AG04450 (cell line): ENCODE results near the gene COA3. TPM values are rescaled to one million over a fixed set of nuclear protein-coding genes. Genes with fewer than 3 reads are reported as not detected.
A peak's percentile ranks its signal among the peaks of the same experiment; 100 is the strongest.

Source experiments
- CTCF ChIA-PET: fragments of 300-600, 350-600 bp; formaldehyde crosslinking; extraction: SDS; loops from one replicate; lab custom pipeline; 2022; ENCODE audit warnings: antibody characterized with exemption, inconsistent platforms; lab: Charles Lee
- POLR2A ChIA-PET: fragments of 350-600 bp; formaldehyde crosslinking; extraction: SDS; loops from one replicate; lab custom pipeline; 2021; ENCODE audit warnings: antibody characterized with exemption, inconsistent platforms; lab: Yijun Ruan, JAX
- DNase-seq: peaks from one replicate; pipeline ENCODE4 v3.0.0-alpha.2; 2011; ENCODE audit warnings: low read depth, low spot score
- H3K27ac ChIP-seq: one replicate; pipeline ENCODE4 v1.5.1; 2012; ENCODE audit warnings: low read depth, low read length, control low read depth
- H3K27me3 ChIP-seq: one replicate; pipeline ENCODE4 v1.6.0; 2012; ENCODE audit warnings: low read length; ENCODE audit not compliant: control insufficient read depth, insufficient read depth
- H3K4me3 ChIP-seq: 2 replicates; pipeline ENCODE4 v1.5.1; 2011; ENCODE audit warnings: mild to moderate bottlenecking, low read depth, low read length, control low read depth
- H3K9me3 ChIP-seq: 2 replicates; pipeline ENCODE4 v1.5.1; 2012; ENCODE audit warnings: low read length; ENCODE audit not compliant: control insufficient read depth, insufficient read depth
- polyA plus RNA-seq: library from polyadenylated mRNA; depleted of rRNA; stranded (reverse); fragments of >200 nt; gene quantifications from 2 replicates; pipeline ENCODE4 v1.2.3, GENCODE V29; 2011
- TF ChIP-seq, protein P1 (sequence below): IDR thresholded peaks from 2 replicates; pipeline ENCODE4 v1.5.1; 2011; ENCODE audit warnings: low read depth, low read length, control low read depth, inconsistent platforms

COA3 gene
- polyA plus RNA-seq, 1 experiment: 86.7 TPM

DNA sequence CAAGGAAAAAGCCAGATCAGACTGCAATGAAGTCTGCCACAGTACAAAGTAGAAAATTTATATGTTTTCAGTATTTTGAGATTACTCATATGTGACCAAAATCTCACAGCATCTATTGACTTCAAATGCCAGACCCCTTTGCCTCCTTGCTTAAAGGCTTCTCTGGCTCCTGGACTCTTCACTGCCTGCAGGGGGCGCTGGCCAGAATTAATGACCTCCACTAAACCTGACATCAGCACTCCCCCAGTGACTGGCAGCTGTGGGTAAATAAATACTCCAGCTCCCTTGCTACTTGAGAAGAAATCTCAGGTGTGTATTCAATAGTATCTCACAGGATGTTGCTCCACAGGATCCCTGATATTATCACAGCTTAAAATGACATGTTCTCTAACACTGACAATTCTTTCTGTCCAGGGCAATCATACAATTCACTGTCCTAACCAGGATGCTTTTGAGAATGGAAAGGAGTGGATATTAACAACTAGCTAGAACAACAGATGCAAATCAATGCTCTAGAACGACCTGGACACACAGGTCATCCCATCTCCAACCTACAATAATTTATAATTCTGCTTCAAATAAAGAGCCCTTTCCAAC lies 21.5 kb upstream of the COA3 start:
- no peak for DNase-seq
- no peaks in the 10 kb centered on the region for H3K27me3 ChIP-seq
- POLR2A ChIA-PET: no interaction called here
- no peak overlapping the region for H3K27ac ChIP-seq
- no peaks in the 10 kb centered on the region for H3K9me3 ChIP-seq
- TF ChIP-seq, protein P1, sequence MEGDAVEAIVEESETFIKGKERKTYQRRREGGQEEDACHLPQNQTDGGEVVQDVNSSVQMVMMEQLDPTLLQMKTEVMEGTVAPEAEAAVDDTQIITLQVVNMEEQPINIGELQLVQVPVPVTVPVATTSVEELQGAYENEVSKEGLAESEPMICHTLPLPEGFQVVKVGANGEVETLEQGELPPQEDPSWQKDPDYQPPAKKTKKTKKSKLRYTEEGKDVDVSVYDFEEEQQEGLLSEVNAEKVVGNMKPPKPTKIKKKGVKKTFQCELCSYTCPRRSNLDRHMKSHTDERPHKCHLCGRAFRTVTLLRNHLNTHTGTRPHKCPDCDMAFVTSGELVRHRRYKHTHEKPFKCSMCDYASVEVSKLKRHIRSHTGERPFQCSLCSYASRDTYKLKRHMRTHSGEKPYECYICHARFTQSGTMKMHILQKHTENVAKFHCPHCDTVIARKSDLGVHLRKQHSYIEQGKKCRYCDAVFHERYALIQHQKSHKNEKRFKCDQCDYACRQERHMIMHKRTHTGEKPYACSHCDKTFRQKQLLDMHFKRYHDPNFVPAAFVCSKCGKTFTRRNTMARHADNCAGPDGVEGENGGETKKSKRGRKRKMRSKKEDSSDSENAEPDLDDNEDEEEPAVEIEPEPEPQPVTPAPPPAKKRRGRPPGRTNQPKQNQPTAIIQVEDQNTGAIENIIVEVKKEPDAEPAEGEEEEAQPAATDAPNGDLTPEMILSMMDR: peak; percentile 76
- CTCF ChIA-PET: interaction anchor here (0.6 to 3.4 kb wide), 18 partner anchors 8 to 178 kb away, joined by 3 to 15 read pairs (median 4); no protein-coding TSS in a partner anchor
- no peak overlapping the region for H3K4me3 ChIP-seq

DNA sequence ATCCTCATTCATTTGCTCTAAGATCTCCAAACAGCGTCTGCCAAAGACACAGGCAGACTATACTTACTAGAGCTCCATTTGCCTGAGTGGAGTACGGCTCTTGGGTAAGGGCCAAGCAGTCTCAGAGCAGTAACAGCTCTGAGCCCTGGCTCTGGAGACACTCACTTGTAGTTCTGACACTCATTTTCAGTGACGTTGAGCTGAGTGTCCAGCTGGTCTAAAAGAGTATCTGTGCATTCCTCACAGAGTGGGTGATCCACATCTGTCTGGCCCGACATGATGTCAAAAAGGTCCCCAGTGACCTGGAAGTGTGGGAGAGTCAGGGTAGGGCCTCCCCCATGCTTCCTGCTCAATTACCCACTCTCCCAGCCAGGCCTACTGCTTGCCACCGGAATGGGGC lies 19.9 kb upstream of the COA3 start:
- H3K27ac ChIP-seq: no peak overlapping the region
- TF ChIP-seq, protein P1: no peak
- H3K27me3 ChIP-seq: no peaks in the 10 kb centered on the region
- no peak overlapping the region for H3K4me3 ChIP-seq
- CTCF ChIA-PET: interaction anchor here (1.0 to 3.4 kb wide), 8 partner anchors 9 to 120 kb away, joined by 3 to 15 read pairs (median 4); partner anchors contain the start of genes CNTD1, COA3 and PSME3
- H3K9me3 ChIP-seq: no peaks in the 10 kb centered on the region
- POLR2A ChIA-PET: interaction anchor here (1.3 kb wide), 1 partner anchor 45 kb away, joined by 3 read pairs; the partner anchor contains the start of gene VPS25
- DNase-seq: no peak

DNA sequence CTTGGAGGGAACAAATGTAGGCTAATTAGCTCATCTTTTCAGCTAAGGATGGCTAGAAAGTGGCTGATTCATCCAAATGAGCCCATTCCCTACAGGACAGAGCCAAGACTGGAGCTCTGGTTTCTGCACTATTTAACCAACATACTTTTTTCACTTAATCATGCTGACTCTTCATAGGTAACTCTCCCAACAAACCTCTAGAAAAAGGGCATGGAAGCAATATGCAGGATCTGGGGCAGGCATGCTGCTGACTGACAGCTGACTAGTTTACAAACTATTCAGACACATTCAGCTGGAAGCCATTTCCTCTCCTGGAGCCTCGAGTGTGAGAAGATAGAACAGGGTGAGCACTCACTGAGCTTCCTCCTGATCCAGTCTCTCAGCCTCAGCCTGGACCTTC lies 19.4 kb upstream of the COA3 start:
- ChIA-PET CTCF (interaction anchor here (1.2 to 3.4 kb wide), 2 partner anchors 19 to 111 kb away, joined by 3 to 15 read pairs; partner anchors contain the start of genes CNTD1 and COA3), POLR2A (interaction anchor here (1.3 kb wide), 1 partner anchor 45 kb away, joined by 3 read pairs; the partner anchor contains the start of gene VPS25)
- Histone ChIP-seq H3K27me3 (no peaks in the 10 kb centered on the region), H3K27ac (no peak overlapping the region), H3K4me3 (no peak overlapping the region), H3K9me3 (no peaks in the 10 kb centered on the region)
- TF ChIP-seq, protein P1: no peak
- DNase-seq: no peak

DNA sequence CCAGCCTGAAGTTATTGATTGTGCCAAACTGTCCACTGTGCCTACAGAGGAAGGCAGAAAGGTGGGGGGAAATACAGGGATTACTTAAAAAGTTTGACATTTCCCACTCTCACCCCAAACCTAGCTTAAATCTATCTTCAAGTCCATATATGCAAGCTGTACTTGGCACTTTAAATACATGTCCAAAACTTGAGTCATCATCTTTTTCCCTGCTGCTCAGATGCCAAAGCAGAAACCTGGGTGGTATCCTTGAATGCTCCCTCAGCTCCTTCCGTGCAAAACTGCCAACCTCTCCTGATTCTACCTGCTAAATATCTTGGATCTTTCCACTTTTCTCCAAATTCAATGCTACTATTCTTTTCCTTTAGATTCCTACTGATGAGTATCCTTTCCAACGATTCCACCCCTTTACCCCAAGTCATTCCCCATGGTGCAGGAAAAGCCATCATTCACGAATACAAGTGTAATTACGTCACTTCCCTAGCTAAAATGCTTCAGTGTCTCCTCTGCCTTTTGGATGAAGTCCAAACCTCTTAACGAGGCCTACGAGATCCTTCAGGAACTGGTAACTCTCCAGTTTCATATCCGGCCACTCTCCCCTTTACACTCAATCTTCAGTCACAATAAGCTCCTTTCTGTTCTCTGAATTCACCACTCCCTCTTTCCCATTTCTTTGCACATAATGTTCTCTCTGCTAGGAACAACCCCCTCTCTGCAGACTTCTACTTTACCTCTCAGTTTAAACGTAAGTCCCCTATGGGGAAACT lies 16.3 kb upstream of the COA3 start:
- no peak overlapping the region for H3K27ac ChIP-seq
- TF ChIP-seq, protein P1: no peak
- POLR2A ChIA-PET: interaction anchor here (0.7 to 0.8 kb wide), 2 partner anchors 9 to 80 kb away, joined by 3 read pairs; partner anchors contain the start of gene BECN1

More for the DNA sequence above, 16.3 kb upstream of the COA3 start:
- Histone ChIP-seq H3K4me3 (no peak overlapping the region), H3K27me3 (no peaks in the 10 kb centered on the region), H3K9me3 (no peaks in the 10 kb centered on the region)
- DNase-seq: no peak
- CTCF ChIA-PET: interaction anchor here (0.7 to 1.8 kb wide), 2 partner anchors 10 to 51 kb away, joined by 4 to 17 read pairs; partner anchors contain the start of gene BECN1
